HepG2 (cell line): ENCODE results near the gene MYO7B. TPM values are rescaled to one million over a fixed set of nuclear protein-coding genes. Genes with fewer than 3 reads are reported as not detected.

Source experiments
- ATAC-seq: fragments of 200-7000 bp; cut with Tn5 transposase; 3 replicates; pipeline ENCODE4 v1.9.1; 2020; ENCODE audit warnings: mild to moderate bottlenecking, moderate library complexity
- BruUV-seq: library from RNA; stranded (reverse); fragments of 400-500 nt; replicated peaks from 2 replicates; lab custom pipeline; 2021; lab: Mats Ljungman, UMichigan
- CTCF ChIA-PET: fragments of 300-600 bp; formaldehyde crosslinking; extraction: SDS; loops from one replicate; lab custom pipeline; 2021; ENCODE audit warnings: low total read pairs, inconsistent platforms, low intra/inter-chr PET ratio; lab: Yijun Ruan, JAX
- POLR2A ChIA-PET: fragments of 350-600 bp; sonication (Branson Sonifier 250); formaldehyde crosslinking; loops from one replicate; lab custom pipeline; 2020; ENCODE audit warnings: antibody characterized with exemption, inconsistent platforms; lab: Yijun Ruan, JAX
- DNase-seq: peaks from one replicate; pipeline ENCODE4 v3.0.0-alpha.2; 2015; ENCODE audit warnings: low spot score
- FAIRE-seq: peaks from 3 replicates; lab custom pipeline; 2011; peaks lifted over from hg19 to GRCh38; lab: Jason Lieb, UNC
- H2AFZ ChIP-seq: one replicate; pipeline ENCODE4 v1.6.1; 2011; ENCODE audit warnings: low read length, inconsistent platforms
- H3K27ac ChIP-seq: fragments of 300-600 bp; 3 replicates; pipeline ENCODE4 v1.8.0; 2011; ENCODE audit warnings: mixed run types, mild to moderate bottlenecking, mixed read lengths, low read length, inconsistent platforms; ENCODE audit not compliant: insufficient read depth; ENCODE audit errors: extremely low read length
- H3K27me3 ChIP-seq, 2 experiments: fragments of 200-600 bp in 1 of 2; 2 replicates in 1 of 2; 3 replicates in 1 of 2; pipeline versions ENCODE4 v1.6.0 to v1.8.0; 2011; ENCODE audit warnings: low read length in 2 of 2, mild to moderate bottlenecking in 2 of 2, moderate library complexity in 2 of 2, inconsistent platforms in 1 of 2; ENCODE audit not compliant: insufficient read depth in 2 of 2, control insufficient read depth in 1 of 2
- H3K36me3 ChIP-seq, 2 experiments: fragments of 200-600 bp in 1 of 2; replicated peaks in 1 of 2; 2 replicates in 1 of 2; 3 replicates in 1 of 2; pipeline versions ENCODE4 v1.5.1 to v1.8.0; 2011; ENCODE audit warnings: low read length in 2 of 2, inconsistent platforms in 1 of 2; ENCODE audit not compliant: insufficient read depth in 2 of 2, control insufficient read depth in 1 of 2
- H3K4me1 ChIP-seq: 2 replicates; pipeline ENCODE4 v1.5.1; 2012; ENCODE audit warnings: low read length, inconsistent platforms; ENCODE audit not compliant: insufficient read depth
- H3K4me2 ChIP-seq: 2 replicates; pipeline ENCODE4 v1.6.0; 2011; ENCODE audit warnings: low read depth, low read length, inconsistent platforms
- H3K4me3 ChIP-seq, 3 experiments: fragments of 200-600 bp in 1 of 3; sonication (generic), shearing (Covaris generic) in 1 of 3; replicated peaks in 1 of 3; 2 replicates each; pipeline ENCODE4 v1.5.1; 2011 to 2016; ENCODE audit warnings: low read length in 3 of 3, inconsistent platforms in 2 of 3, low read depth in 2 of 3, mild to moderate bottlenecking in 2 of 3, control low read depth in 1 of 3, mixed read lengths in 1 of 3; ENCODE audit not compliant: insufficient read depth in 1 of 3
- H3K79me2 ChIP-seq: one replicate; pipeline ENCODE4 v1.6.1; 2011; ENCODE audit warnings: low read length, inconsistent platforms; ENCODE audit not compliant: insufficient read depth
- H3K9ac ChIP-seq: 2 replicates; pipeline ENCODE4 v1.6.0; 2011; ENCODE audit warnings: mild to moderate bottlenecking, low read depth, low read length, inconsistent platforms; ENCODE audit not compliant: insufficient read depth
- H3K9me3 ChIP-seq: 2 replicates; pipeline ENCODE4 v1.5.1; 2012; ENCODE audit warnings: mild to moderate bottlenecking, low read length
- H4K20me1 ChIP-seq: 2 replicates; pipeline ENCODE4 v1.6.0; 2011; ENCODE audit warnings: inconsistent platforms, mild to moderate bottlenecking, low read length, moderate library complexity; ENCODE audit not compliant: insufficient read depth
- REL ChIP-seq: sonication (generic); formaldehyde crosslinking; conservative IDR thresholded peaks from 2 replicates; pipeline ENCODE4 v1.8.0; 2022; ENCODE audit warnings: mild to moderate bottlenecking, missing genetic modification reagents, moderate library complexity
- SIX1 ChIP-seq: sonication (generic); formaldehyde crosslinking; IDR thresholded peaks from 2 replicates; pipeline ENCODE4 v1.4.0; 2020; ENCODE audit warnings: missing genetic modification reagents, borderline replicate concordance
- ZHX2 ChIP-seq, 2 experiments: sonication (generic) in 1 of 2; formaldehyde crosslinking in 1 of 2; IDR thresholded peaks; 2 replicates each; pipeline versions ENCODE4 v1.6.1 to v1.9.0; 2014 to 2022; ENCODE audit warnings: antibody characterized with exemption in 1 of 2, borderline replicate concordance in 1 of 2, inconsistent platforms in 1 of 2, low read depth in 1 of 2, missing genetic modification reagents in 1 of 2
- ZNF160 ChIP-seq: sonication (generic); formaldehyde crosslinking; IDR thresholded peaks from 2 replicates; pipeline ENCODE4 v1.8.0; 2022; ENCODE audit warnings: mild to moderate bottlenecking, inconsistent platforms, missing genetic modification reagents
- ZNF414 ChIP-seq: sonication (generic); formaldehyde crosslinking; IDR thresholded peaks from 2 replicates; pipeline ENCODE4 v1.5.0; 2020; ENCODE audit warnings: missing genetic modification reagents
- ZNF503 ChIP-seq: sonication (generic); formaldehyde crosslinking; IDR thresholded peaks from 2 replicates; pipeline ENCODE4 v1.4.0; 2020; ENCODE audit warnings: missing genetic modification reagents
- ZNF512 ChIP-seq: sonication (generic); formaldehyde crosslinking; IDR thresholded peaks from 2 replicates; pipeline ENCODE4 v1.4.0; 2020; ENCODE audit warnings: mild to moderate bottlenecking, missing genetic modification reagents
- WGBS: methylation state at CpG from one replicate; pipeline ENCODE4 v1.1.6; 2017; ENCODE audit warnings: low lambda C conversion rate; 5-methylcytosine and 5-hydroxymethylcytosine counted together
- in situ Hi-C: cut with HindIII; loops from 2 replicates; pipeline ENCODE4 v1.10.0; 2017; ENCODE audit warnings: low pct_unique_long_range_greater_than_20kb; ENCODE audit not compliant: extremely low pct_ligation_motif_present
- intact Hi-C: fragments of 100-400 bp; cut with micrococcal nuclease; formaldehyde crosslinking; loops from one replicate; pipeline ENCODE4 v1.10.0; 2022; ENCODE audit not compliant: unreplicated experiment
- polyA plus RNA-seq, 8 experiments: library from polyadenylated mRNA; depleted of rRNA in 3 of 8; stranded (reverse) in 7 of 8; unstranded in 1 of 8; fragments of >200 nt; fragmentation: Illumina TruSeq in 4 of 8; extraction: Trizol in 4 of 8; gene quantifications; 2 replicates each; pipeline versions ENCODE4 v1.2.1 to v1.2.3, GENCODE V29; 2011 to 2016; ENCODE audit warnings: low read depth in 4 of 8, missing spikeins in 1 of 8, mixed read lengths in 1 of 8; ENCODE audit not compliant: insufficient read depth in 1 of 8
- total RNA-seq, 5 experiments: library from RNA; depleted of rRNA; stranded (reverse); fragments of >200 nt; fragmentation: Illumina TruSeq; extraction: Trizol; gene quantifications; 2 replicates each; pipeline ENCODE4 v1.2.3, GENCODE V29; 2016; ENCODE audit warnings: low read depth in 1 of 5

The MYO7B gene
- total and polyA plus RNA-seq, 2 of the 13 experiments (the other 11 are each of a cell fraction or from before 2014, with no cell fraction given), result not detected

GRCh38 chr2:127664065-127664894 is 128.8 kb downstream of the MYO7B start (continued):
- TF ChIP-seq ZNF503 (CRISPR knock-in tag), result no peak

- no peak overlapping the region for H3K9ac ChIP-seq
- CTCF ChIA-PET, result no interaction called here
- no peak for TF ChIP-seq SIX1 (CRISPR knock-in tag)
- no peak for TF ChIP-seq ZNF512 (CRISPR knock-in tag)
- TF ChIP-seq ZNF160 (CRISPR knock-in tag), result no peak
- TF ChIP-seq REL, result no peak
- TF ChIP-seq ZNF414 (CRISPR knock-in tag), result no peak
- no peak for TF ChIP-seq ZHX2 (IDR thresholded peaks at IDR 0.05; ENCODE audit: low read depth)
- no peak for TF ChIP-seq ZHX2 (CRISPR knock-in tag; IDR thresholded peaks at IDR 0.05; ENCODE audit: borderline replicate concordance)
Measured at GRCh38 chr2:127664895-127665225, 129.4 kb downstream of the MYO7B start.

More at GRCh38 chr2:127664895-127665225, 129.4 kb downstream of the MYO7B start:
- POLR2A ChIA-PET, result no interaction called here
- Histone ChIP-seq H3K36me3 (no peaks in the 10 kb centered on the region), H3K79me2 (no peaks in the 10 kb centered on the region), H3K9me3 (no peaks in the 10 kb centered on the region), H3K4me1 (peaks cover 14% of the 10 kb centered on the region), H2AFZ (no peak overlapping the region), H3K4me3 (no peak overlapping the region), H4K20me1 (no peaks in the 10 kb centered on the region), H3K27me3 (peaks cover 2 to 54% of the 10 kb centered on the region in 2 experiments; a peak in 4 of 5 replicates), H3K27ac (no peak overlapping the region), H3K4me2 (no peak overlapping the region)
- BruUV-seq, result no TSS peak
- ATAC-seq (no peak), DNase-seq (no peak), FAIRE-seq (no peak)
- 70% methylated on average over 6 of the region's 6 CpGs for WGBS
- intact Hi-C loops (no loop called here), in situ Hi-C loops (no loop called here)
